Measurements from ENCODE around the gene MEG3. TPM values are rescaled to one million over a fixed set of nuclear protein-coding genes. Genes with fewer than 3 reads are reported as not detected.

MEG3 gene
- total RNA-seq, 1 experiment from 2014 or later = 338 TPM

DNA sequence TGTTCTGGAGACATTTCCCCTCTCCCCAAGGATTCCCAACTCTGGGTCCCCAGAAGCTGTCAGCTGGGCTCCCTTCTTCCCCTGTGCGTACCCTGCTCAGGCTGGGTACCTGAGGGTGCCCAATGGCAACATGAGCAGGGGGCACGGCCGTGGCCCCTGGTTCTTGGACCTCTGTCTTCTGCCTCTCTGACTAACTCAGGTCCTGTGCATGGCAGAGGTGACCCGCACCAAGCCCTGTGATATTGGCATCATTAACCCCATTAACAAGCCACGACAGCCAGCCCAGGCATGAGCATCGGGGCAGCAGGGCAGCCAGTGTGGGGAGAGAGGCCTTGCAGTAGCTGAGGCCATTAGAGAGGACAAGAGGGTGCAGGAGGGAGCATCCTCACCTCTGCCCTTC, 49.2 kb downstream of the MEG3 start (continued):
- TF ChIP-seq, protein P1, sequence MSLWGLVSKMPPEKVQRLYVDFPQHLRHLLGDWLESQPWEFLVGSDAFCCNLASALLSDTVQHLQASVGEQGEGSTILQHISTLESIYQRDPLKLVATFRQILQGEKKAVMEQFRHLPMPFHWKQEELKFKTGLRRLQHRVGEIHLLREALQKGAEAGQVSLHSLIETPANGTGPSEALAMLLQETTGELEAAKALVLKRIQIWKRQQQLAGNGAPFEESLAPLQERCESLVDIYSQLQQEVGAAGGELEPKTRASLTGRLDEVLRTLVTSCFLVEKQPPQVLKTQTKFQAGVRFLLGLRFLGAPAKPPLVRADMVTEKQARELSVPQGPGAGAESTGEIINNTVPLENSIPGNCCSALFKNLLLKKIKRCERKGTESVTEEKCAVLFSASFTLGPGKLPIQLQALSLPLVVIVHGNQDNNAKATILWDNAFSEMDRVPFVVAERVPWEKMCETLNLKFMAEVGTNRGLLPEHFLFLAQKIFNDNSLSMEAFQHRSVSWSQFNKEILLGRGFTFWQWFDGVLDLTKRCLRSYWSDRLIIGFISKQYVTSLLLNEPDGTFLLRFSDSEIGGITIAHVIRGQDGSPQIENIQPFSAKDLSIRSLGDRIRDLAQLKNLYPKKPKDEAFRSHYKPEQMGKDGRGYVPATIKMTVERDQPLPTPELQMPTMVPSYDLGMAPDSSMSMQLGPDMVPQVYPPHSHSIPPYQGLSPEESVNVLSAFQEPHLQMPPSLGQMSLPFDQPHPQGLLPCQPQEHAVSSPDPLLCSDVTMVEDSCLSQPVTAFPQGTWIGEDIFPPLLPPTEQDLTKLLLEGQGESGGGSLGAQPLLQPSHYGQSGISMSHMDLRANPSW (CRISPR knock-in tag; conservative IDR thresholded peaks at IDR 0.05; ENCODE audit: low read depth) = no peak
- TF ChIP-seq, protein P2, sequence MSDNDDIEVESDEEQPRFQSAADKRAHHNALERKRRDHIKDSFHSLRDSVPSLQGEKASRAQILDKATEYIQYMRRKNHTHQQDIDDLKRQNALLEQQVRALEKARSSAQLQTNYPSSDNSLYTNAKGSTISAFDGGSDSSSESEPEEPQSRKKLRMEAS (CRISPR knock-in tag; IDR thresholded peaks at IDR 0.05) = no peak
- TF ChIP-seq ELF4 (CRISPR knock-in tag; IDR thresholded peaks at IDR 0.05; ENCODE audit: low read depth) (no peak), ZNF263 (CRISPR knock-in tag; IDR thresholded peaks at IDR 0.05; ENCODE audit: low read depth) (no peak), RELA (CRISPR knock-in tag; IDR thresholded peaks at IDR 0.05; ENCODE audit: borderline replicate concordance) (no peak), ESRRA (CRISPR knock-in tag; IDR thresholded peaks at IDR 0.05; ENCODE audit: borderline replicate concordance) (no peak)
- TF ChIP-seq, protein P3, sequence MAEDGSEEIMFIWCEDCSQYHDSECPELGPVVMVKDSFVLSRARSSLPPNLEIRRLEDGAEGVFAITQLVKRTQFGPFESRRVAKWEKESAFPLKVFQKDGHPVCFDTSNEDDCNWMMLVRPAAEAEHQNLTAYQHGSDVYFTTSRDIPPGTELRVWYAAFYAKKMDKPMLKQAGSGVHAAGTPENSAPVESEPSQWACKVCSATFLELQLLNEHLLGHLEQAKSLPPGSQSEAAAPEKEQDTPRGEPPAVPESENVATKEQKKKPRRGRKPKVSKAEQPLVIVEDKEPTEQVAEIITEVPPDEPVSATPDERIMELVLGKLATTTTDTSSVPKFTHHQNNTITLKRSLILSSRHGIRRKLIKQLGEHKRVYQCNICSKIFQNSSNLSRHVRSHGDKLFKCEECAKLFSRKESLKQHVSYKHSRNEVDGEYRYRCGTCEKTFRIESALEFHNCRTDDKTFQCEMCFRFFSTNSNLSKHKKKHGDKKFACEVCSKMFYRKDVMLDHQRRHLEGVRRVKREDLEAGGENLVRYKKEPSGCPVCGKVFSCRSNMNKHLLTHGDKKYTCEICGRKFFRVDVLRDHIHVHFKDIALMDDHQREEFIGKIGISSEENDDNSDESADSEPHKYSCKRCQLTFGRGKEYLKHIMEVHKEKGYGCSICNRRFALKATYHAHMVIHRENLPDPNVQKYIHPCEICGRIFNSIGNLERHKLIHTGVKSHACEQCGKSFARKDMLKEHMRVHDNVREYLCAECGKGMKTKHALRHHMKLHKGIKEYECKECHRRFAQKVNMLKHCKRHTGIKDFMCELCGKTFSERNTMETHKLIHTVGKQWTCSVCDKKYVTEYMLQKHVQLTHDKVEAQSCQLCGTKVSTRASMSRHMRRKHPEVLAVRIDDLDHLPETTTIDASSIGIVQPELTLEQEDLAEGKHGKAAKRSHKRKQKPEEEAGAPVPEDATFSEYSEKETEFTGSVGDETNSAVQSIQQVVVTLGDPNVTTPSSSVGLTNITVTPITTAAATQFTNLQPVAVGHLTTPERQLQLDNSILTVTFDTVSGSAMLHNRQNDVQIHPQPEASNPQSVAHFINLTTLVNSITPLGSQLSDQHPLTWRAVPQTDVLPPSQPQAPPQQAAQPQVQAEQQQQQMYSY (CRISPR knock-in tag; IDR thresholded peaks at IDR 0.05) = no peak
- TF ChIP-seq, protein P4, sequence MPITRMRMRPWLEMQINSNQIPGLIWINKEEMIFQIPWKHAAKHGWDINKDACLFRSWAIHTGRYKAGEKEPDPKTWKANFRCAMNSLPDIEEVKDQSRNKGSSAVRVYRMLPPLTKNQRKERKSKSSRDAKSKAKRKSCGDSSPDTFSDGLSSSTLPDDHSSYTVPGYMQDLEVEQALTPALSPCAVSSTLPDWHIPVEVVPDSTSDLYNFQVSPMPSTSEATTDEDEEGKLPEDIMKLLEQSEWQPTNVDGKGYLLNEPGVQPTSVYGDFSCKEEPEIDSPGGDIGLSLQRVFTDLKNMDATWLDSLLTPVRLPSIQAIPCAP (CRISPR knock-in tag; IDR thresholded peaks at IDR 0.05) = no peak
- TF ChIP-seq, protein P5, sequence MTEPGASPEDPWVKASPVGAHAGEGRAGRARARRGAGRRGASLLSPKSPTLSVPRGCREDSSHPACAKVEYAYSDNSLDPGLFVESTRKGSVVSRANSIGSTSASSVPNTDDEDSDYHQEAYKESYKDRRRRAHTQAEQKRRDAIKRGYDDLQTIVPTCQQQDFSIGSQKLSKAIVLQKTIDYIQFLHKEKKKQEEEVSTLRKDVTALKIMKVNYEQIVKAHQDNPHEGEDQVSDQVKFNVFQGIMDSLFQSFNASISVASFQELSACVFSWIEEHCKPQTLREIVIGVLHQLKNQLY (CRISPR knock-in tag; IDR thresholded peaks at IDR 0.05) = no peak

DNA sequence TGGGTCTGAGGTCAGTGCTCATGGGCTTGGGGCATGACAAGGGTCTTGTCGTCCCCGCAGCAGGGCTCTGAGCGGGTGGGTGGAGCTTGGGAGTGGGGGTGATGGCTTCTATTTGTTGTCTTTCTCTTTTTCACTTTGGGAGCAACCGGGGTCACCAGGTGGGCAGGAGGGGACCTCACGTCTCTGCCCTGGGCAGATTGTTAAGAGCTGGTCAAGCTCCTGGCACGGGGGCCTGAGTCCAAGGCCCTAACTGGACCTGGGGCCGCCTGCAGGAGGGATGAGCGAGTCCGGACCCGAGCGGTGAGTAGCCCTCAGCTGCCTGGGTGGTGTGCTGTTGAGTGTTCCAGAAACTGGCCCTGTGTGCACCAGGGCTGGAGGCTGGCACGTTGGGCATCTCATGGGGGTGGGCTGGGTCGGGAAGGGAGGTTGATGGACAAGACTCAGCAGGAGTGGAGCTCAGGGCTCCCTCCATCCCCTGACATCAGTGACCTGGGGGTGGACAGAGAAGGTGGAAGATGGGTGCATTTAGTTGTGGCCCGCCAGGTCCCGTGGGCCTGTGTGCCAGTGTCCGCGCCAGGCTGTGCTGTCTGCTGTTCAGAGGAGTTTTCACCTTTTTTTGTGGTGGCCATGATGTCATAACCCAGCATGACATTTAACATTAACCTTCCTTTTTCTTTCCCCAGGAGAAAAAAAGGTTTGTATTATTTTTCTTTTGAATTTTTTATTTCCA, 50.1 kb downstream of the MEG3 start:
- ChIA-PET CTCF (no interaction called here), POLR2A (no interaction called here)
- DNase-seq (ENCODE audit: low spot score) (no peak), ATAC-seq (no peak)
- Mint-ChIP-seq H3K9me3 (peaks cover 25% of the 10 kb centered on the region), H3K27me3 (ENCODE audit: low read depth) (no peaks in the 10 kb centered on the region; the same call in 1 of the 2 replicates), H3K36me3 (peaks cover 34% of the 10 kb centered on the region), H3K4me1 (no peaks in the 10 kb centered on the region), H3K4me3 (no peak overlapping the region), H3K27ac (no peak overlapping the region)
- TF ChIP-seq ETV6 (CRISPR knock-in tag; IDR thresholded peaks at IDR 0.05) (no peak), ZNF138 (CRISPR knock-in tag; conservative IDR thresholded peaks at IDR 0.05) (no peak), IRF2 (CRISPR knock-in tag; IDR thresholded peaks at IDR 0.05; ENCODE audit: borderline replicate concordance, low read depth) (no peak), GTF2I (CRISPR knock-in tag; conservative IDR thresholded peaks at IDR 0.05) (no peak), TEAD1 (CRISPR knock-in tag; IDR thresholded peaks at IDR 0.05) (no peak)
- TF ChIP-seq, protein P6, sequence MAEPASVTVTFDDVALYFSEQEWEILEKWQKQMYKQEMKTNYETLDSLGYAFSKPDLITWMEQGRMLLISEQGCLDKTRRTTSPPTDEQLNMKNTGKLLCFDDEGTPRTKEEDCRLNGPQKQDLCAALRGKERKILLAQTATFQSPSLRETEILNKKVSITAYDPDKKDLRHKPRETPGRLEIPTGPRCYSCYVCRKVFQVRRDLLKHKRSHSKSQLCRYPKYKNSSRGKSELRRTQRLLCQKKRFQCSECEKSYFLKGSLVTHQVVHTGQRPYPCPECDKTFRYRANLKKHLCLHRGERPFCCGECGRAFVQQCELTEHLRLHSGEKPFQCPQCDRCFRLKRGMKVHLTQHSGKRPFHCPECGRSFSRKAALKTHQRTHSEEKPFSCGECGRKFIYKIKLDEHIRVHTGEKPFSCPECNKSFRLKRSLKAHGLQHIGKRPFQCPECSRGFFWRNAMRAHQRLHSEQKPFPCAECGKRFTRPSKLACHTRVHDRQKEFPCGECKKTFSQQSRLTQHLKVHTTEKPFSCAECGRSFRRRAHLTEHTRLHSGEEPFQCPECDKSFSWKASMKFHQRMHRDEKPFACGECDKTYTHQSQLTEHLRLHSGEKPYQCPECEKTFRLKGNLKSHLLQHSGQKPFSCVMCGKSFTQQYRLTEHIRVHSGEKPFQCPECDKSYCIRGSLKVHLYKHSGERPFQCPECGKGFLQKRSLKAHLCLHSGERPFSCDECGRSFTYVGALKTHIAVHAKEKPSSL (CRISPR knock-in tag; conservative IDR thresholded peaks at IDR 0.05) = no peak
- TF ChIP-seq, protein P7, sequence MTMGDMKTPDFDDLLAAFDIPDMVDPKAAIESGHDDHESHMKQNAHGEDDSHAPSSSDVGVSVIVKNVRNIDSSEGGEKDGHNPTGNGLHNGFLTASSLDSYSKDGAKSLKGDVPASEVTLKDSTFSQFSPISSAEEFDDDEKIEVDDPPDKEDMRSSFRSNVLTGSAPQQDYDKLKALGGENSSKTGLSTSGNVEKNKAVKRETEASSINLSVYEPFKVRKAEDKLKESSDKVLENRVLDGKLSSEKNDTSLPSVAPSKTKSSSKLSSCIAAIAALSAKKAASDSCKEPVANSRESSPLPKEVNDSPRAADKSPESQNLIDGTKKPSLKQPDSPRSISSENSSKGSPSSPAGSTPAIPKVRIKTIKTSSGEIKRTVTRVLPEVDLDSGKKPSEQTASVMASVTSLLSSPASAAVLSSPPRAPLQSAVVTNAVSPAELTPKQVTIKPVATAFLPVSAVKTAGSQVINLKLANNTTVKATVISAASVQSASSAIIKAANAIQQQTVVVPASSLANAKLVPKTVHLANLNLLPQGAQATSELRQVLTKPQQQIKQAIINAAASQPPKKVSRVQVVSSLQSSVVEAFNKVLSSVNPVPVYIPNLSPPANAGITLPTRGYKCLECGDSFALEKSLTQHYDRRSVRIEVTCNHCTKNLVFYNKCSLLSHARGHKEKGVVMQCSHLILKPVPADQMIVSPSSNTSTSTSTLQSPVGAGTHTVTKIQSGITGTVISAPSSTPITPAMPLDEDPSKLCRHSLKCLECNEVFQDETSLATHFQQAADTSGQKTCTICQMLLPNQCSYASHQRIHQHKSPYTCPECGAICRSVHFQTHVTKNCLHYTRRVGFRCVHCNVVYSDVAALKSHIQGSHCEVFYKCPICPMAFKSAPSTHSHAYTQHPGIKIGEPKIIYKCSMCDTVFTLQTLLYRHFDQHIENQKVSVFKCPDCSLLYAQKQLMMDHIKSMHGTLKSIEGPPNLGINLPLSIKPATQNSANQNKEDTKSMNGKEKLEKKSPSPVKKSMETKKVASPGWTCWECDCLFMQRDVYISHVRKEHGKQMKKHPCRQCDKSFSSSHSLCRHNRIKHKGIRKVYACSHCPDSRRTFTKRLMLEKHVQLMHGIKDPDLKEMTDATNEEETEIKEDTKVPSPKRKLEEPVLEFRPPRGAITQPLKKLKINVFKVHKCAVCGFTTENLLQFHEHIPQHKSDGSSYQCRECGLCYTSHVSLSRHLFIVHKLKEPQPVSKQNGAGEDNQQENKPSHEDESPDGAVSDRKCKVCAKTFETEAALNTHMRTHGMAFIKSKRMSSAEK (CRISPR knock-in tag; IDR thresholded peaks at IDR 0.05; ENCODE audit: borderline replicate concordance) = no peak
